GM21717 (cell line): ENCODE data around the gene PDE4A.

Experiments used
- ATAC-seq: cut with Tn5 transposase; IDR thresholded peaks from one replicate; pipeline ENCODE4 v1.9.1; 2021; ENCODE audit warnings: mild to moderate bottlenecking, moderate library complexity; ENCODE audit not compliant: unreplicated experiment

The PDE4A gene

GRCh38 chr19:10505583-10506229 lies 85.4 kb downstream of the PDE4A start:
- no peak for ATAC-seq

DNA sequence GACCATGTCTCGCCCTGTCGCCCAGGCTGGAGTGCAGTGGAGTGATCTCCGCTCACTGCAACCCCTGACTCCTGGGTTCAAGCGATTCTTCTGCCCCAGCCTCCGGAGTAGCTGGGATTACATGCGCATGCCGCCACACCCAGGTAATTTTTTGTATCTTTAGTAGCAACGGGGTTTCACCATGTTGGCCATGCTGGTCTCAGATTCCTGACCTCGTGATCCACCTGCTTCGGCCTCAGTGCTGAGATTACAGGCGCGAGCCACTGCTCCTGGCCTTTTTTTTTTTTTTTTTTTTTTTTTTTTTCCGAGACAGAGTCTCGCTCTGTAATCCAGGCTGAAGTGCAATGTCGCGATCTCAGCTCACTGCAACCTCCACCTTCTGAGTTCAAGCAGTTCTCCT lies 87.7 kb downstream of the PDE4A start:
- no peak for ATAC-seq

GRCh38 chr19:10508707-10509106 lies 88.4 kb downstream of the PDE4A start:
- ATAC-seq, result no peak

GRCh38 chr19:10510301-10510802 lies 90.0 kb downstream of the PDE4A start:
- ATAC-seq, result no peak

DNA sequence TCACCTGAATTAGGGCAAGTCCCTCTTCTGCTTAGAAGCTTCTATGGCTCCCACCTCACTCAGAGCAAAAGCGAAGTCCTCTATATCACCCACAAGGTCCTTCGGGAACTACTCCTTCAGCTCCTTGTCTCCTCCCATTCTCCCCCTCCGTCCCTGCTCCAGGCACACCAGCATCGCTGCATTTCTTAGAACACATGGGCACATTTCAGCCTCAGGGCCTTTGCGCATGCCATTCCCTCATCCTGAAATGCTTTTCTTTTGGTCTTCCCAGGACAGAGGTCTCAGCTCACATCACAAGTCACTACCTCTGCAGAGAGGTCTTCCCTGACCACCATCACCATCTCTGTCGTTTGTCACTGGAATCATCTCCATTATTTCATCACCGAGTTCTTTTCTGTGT lies 92.9 kb downstream of the PDE4A start:
- ATAC-seq, result no peak

DNA sequence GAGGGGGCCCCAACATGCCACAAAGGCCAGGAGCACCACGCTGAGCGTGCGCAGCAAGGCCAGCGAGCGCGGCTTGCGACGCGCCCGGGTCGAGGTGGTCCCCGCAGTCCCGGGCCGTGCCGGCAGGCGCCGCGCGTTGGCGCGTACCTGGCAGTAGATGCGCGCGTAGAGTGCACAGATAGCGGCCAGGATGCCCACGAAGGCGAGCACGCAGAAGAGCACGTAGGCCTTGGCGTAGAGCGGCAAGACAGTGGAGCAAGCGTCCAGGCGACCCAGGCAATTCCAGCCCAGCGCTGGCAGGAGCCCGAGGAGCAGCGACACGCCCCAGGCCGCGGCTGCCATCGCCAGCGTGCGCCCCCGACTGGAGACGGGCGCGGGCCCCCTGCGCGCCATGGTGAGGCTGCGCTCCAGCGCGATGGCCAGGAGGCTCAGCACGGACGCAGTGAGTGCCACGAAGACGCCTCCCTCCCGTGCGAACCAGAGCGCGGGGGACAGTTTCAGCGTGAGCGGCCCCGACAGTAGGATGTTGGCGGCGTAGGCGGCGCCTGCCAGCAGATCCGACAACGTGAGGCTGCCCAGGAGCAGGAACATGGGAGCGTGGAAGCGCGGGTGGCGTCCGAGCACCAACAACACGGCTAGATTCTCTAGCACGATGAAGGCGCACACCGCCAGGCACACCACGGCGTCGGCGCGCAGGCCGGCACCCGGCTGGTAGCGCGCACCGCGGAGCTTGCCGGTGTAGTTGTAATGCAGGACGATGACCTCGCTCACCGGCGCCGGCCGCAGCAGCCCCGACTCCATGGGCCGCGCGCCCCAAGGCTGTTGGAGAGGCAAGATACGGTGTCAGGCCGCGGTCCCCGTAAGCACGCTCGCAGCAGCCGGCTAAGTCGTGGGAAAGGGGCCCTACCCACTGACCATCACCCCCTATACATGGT lies 94.1 kb downstream of the PDE4A start:
- no peak for ATAC-seq

GRCh38 chr19:10516064-10516385 lies 95.7 kb downstream of the PDE4A start:
- no peak for ATAC-seq

DNA sequence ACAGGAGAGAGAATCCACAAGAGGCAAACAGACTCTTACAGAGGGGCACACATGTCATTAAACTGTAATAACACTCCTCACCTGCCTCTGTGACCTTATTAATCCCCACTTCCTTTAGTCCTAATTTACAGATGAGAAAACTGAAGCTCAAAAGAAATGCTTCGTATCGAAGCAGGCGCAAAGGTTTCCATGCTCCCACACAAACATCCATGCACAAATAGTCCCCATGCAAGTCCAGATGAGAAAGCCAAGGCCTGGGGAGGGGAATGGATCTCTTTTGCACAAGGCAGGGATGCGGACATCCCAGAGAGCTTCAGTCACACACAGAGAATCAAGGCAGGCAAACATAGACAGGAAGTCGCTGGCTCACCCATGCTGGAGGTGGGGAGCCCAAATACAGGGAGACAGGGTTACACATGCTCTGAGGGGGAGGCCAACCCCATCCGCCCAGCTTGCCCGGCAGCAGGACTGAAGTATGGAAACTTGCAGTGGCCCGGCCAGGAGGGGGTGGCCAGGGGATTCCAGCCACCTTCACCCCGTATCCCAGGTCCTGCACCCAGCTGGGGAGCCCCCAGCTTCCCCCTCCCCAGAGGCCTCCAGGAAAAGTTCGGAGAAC lies 96.4 kb downstream of the PDE4A start:
- no peak for ATAC-seq

- ATAC-seq, result no peak
Observed at GRCh38 chr19:10517361-10517759, 97.0 kb downstream of the PDE4A start, which contains the start of gene S1PR5. S1PR5 (minus strand) TSS chr19:10517447; CDS start chr19:10515011, 2,436 bp downstream.

- no peak for ATAC-seq
Observed at GRCh38 chr19:10517760-10518443, 97.6 kb downstream of the PDE4A start.

DNA sequence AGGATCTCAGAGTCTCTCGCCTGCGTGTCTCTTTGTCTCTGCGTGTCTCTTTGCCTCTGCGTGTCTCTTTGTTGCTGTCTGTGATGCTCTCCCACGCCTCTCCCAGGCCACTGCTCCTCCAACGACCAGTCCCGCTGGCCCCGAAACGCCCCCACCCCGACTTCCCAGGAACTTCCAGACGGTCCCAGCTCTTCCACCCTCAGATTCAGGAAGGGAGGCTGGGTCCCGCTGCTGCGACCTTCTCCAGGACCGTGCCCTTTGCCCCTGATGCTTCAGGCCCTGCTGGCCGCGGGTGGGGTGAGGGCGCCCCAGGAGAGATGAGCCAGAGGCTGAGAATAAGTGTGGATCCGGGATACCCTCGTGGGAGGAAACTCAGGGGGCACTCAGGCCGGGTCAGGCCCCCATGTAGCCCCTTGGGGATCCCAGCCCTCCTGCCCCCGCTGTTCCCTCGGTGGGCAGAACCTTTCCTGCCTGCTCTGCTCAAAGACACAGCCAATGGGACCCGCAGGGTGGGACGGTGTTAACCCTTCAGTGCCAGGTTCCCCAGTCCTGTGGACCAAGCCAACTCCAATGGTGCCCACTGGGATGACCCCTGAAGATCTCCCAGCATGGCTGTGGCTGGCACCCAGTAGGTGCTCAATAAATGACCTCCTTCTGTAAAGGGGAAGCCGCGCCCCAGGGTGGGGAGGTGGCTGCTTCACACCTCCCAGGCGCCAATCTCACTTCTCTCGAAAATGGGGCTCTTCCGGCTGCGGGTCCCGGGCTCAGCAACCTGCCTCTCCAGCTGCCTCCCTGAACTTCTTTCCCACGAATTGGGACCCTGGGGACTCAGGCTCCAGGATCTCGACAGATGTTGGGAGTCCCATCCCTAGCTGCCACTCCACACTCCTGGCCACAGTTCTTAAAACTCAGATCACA lies 98.4 kb downstream of the PDE4A start:
- no peak for ATAC-seq
